Amygdala (tissue), 56 donors: ENCODE data around the gene SLC35F3.
"Not testable (repeated sequence)": the region's sequence is repeated elsewhere in the genome, so short reads cannot be mapped to it uniquely, and the experiment has no call there.

Experiments
- DNase-seq, 56 donors: peaks; one replicate each; lab custom pipeline; 2025; lab: John Stamatoyannopoulos, UW

The SLC35F3 gene

GRCh38 chr1:234239515-234239914 is 335.0 kb downstream of the SLC35F3 start:
- DNase-seq: no peak

GRCh38 chr1:234239936-234240335 is 335.5 kb downstream of the SLC35F3 start:
- DNase-seq: no peak

GRCh38 chr1:234240680-234241079 is 336.2 kb downstream of the SLC35F3 start:
- no peak for DNase-seq

GRCh38 chr1:234241941-234242490 is 337.5 kb downstream of the SLC35F3 start:
- DNase-seq: no peak

- DNase-seq: no peak
Observed at GRCh38 chr1:234243521-234244260, 339.2 kb downstream of the SLC35F3 start.

- DNase-seq: no peak
Observed at GRCh38 chr1:234244482-234244881, 340.0 kb downstream of the SLC35F3 start.

- DNase-seq: no peak
Observed at GRCh38 chr1:234246638-234247116, 342.2 kb downstream of the SLC35F3 start.

- DNase-seq: not testable (repeated sequence)
Observed at GRCh38 chr1:234247746-234248145, 343.3 kb downstream of the SLC35F3 start.

- no peak for DNase-seq
Observed at GRCh38 chr1:234250747-234251146, 346.3 kb downstream of the SLC35F3 start.

GRCh38 chr1:234253732-234254131 is 349.3 kb downstream of the SLC35F3 start:
- no peak for DNase-seq

- no peak for DNase-seq
Observed at GRCh38 chr1:234256359-234256758, 351.9 kb downstream of the SLC35F3 start.

- no peak for DNase-seq
Observed at GRCh38 chr1:234258071-234258470, 353.6 kb downstream of the SLC35F3 start.

GRCh38 chr1:234260578-234260977 is 356.1 kb downstream of the SLC35F3 start:
- DNase-seq: no peak

GRCh38 chr1:234261545-234261944 is 357.1 kb downstream of the SLC35F3 start:
- DNase-seq: no peak

- DNase-seq: no peak
Observed at GRCh38 chr1:234262007-234262753, 357.7 kb downstream of the SLC35F3 start.

- DNase-seq: no peak
Observed at GRCh38 chr1:234262754-234263105, 358.3 kb downstream of the SLC35F3 start.

GRCh38 chr1:234264832-234265231 is 360.4 kb downstream of the SLC35F3 start:
- no peak for DNase-seq

- DNase-seq: no peak
Observed at GRCh38 chr1:234265321-234265720, 360.8 kb downstream of the SLC35F3 start.

- DNase-seq: no peak
Observed at GRCh38 chr1:234265861-234266260, 361.4 kb downstream of the SLC35F3 start.

- no peak for DNase-seq
Observed at GRCh38 chr1:234270093-234270492, 365.6 kb downstream of the SLC35F3 start.

GRCh38 chr1:234270581-234271242 is 366.2 kb downstream of the SLC35F3 start:
- no peak for DNase-seq
